PFSK-1 (cell line): ENCODE measurements around the gene SPTBN1.

Source experiments
- POLR2AphosphoS5 ChIP-seq: IDR thresholded peaks from 2 replicates; pipeline ENCODE4 v1.6.1; 2012; ENCODE audit warnings: low read depth, mild to moderate bottlenecking, control low read depth, low read length, moderate library complexity
- TAF1 ChIP-seq: IDR thresholded peaks from 2 replicates; pipeline ENCODE4 v1.6.1; 2012; ENCODE audit warnings: low read length, control low read depth, borderline replicate concordance; ENCODE audit not compliant: insufficient read depth

DNA sequence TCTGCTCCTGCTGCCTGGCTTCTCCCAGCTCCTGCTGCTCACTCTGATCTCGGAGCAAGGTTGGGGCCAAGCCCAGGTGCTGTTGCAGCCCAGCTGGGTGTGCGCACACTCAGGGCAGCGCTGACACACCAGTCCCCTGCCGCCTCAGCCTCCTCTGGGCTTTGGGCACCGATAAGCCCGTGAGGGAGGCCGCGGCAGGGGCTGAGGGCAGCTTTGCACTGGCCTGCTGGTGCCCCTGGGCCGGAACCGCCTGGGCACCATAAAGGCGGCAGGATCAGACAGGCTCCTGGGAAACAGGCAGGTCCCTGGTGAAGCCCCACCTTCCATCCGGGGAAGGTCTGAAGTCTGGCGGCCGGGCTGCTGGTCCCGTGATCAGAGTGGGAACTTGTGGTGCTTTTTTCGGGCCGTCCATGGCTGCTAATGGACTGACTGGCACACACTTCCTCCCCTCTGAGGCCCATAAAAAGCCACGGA lies 253.2 kb downstream of the SPTBN1 start:
- TF ChIP-seq TAF1 (no peak), POLR2AphosphoS5 (no peak)
